IMR-90 (cell line): ENCODE data around the gene ZNF488. TPM values are rescaled to one million over a fixed set of nuclear protein-coding genes. Genes with fewer than 3 reads are reported as not detected.

Experiments
- ATAC-seq: fragments of 200-7000 bp; cut with Tn5 transposase; 2 replicates; pipeline ENCODE4 v1.9.1; 2020; ENCODE audit warnings: low read depth, mild to moderate bottlenecking, moderate library complexity
- BruUV-seq: library from RNA; stranded (reverse); fragments of 400-500 nt; replicated peaks from 2 replicates; lab custom pipeline; 2021; lab: Mats Ljungman, UMichigan
- CTCF ChIA-PET: fragments of 300-600 bp; formaldehyde crosslinking; extraction: SDS; loops from one replicate; lab custom pipeline; 2021; ENCODE audit warnings: antibody characterized with exemption; lab: Yijun Ruan, JAX
- POLR2A ChIA-PET: fragments of 300-600 bp; sonication (Branson Sonifier 250); formaldehyde crosslinking; loops from one replicate; lab custom pipeline; 2022; ENCODE audit warnings: antibody characterized with exemption; ENCODE audit not compliant: unreplicated experiment; lab: Charles Lee
- DNase-seq: peaks from one replicate; pipeline ENCODE4 v3.0.0; 2013
- H2AFZ ChIP-seq: replicated peaks from 2 replicates; pipeline ENCODE3; 2013; ENCODE audit warnings: low read length, mild to moderate bottlenecking; ENCODE audit not compliant: poor library complexity
- H2AK5ac ChIP-seq: 2 replicates; pipeline ENCODE4 v1.6.1; 2013; ENCODE audit warnings: low read depth, low read length, inconsistent platforms
- H2AK9ac ChIP-seq: replicated peaks from 2 replicates; pipeline ENCODE3; 2013; ENCODE audit warnings: mild to moderate bottlenecking, low read depth, low read length, moderate library complexity; ENCODE audit not compliant: poor library complexity
- H2BK120ac ChIP-seq: 2 replicates; pipeline ENCODE4 v1.6.1; 2013; ENCODE audit warnings: low read depth, low read length, inconsistent platforms
- H2BK15ac ChIP-seq: 3 replicates; pipeline ENCODE4 v1.6.1; 2013; ENCODE audit warnings: low read depth, low read length, inconsistent platforms
- H2BK20ac ChIP-seq: 2 replicates; pipeline ENCODE4 v1.6.1; 2013; ENCODE audit warnings: low read depth, mild to moderate bottlenecking, inconsistent platforms, low read length, moderate library complexity
- H2BK5ac ChIP-seq: 2 replicates; pipeline ENCODE4 v1.6.1; 2013; ENCODE audit warnings: mild to moderate bottlenecking, low read depth, low read length, inconsistent platforms; ENCODE audit not compliant: poor library complexity, severe bottlenecking
- H3K14ac ChIP-seq: replicated peaks from 2 replicates; pipeline ENCODE4 v1.6.1; 2013; ENCODE audit warnings: low read depth, low read length, inconsistent platforms
- H3K18ac ChIP-seq: 2 replicates; pipeline ENCODE4 v1.6.1; 2013; ENCODE audit warnings: low read depth, low read length, control low read depth
- H3K23ac ChIP-seq: 2 replicates; pipeline ENCODE4 v1.6.1; 2013; ENCODE audit warnings: low read depth, low read length, inconsistent platforms
- H3K27ac ChIP-seq: 2 replicates; pipeline ENCODE4 v1.5.1; 2013; ENCODE audit warnings: mild to moderate bottlenecking, control low read depth, low read length; ENCODE audit not compliant: insufficient read depth
- H3K27me3 ChIP-seq: 2 replicates; pipeline ENCODE4 v1.6.1; 2013; ENCODE audit warnings: low read length; ENCODE audit not compliant: control insufficient read depth, insufficient read depth
- H3K36me3 ChIP-seq: 2 replicates; pipeline ENCODE4 v1.6.1; 2013; ENCODE audit warnings: low read length, mixed read lengths; ENCODE audit not compliant: control insufficient read depth, insufficient read depth
- H3K4ac ChIP-seq: 2 replicates; pipeline ENCODE4 v1.6.1; 2013; ENCODE audit warnings: low read depth, low read length, inconsistent platforms
- H3K4me1 ChIP-seq: 2 replicates; pipeline ENCODE4 v1.6.1; 2013; ENCODE audit warnings: low read length, mixed read lengths; ENCODE audit not compliant: control insufficient read depth, insufficient read depth
- H3K4me2 ChIP-seq: 2 replicates; pipeline ENCODE4 v1.6.1; 2013; ENCODE audit warnings: low read depth, mild to moderate bottlenecking, control low read depth, low read length, moderate library complexity
- H3K4me3 ChIP-seq: 2 replicates; pipeline ENCODE4 v1.5.1; 2013; ENCODE audit warnings: low read depth, mild to moderate bottlenecking, control low read depth, low read length, moderate library complexity; ENCODE audit not compliant: insufficient read depth
- H3K56ac ChIP-seq: 2 replicates; pipeline ENCODE4 v1.6.1; 2013; ENCODE audit warnings: low read length, inconsistent platforms; ENCODE audit not compliant: insufficient read depth; ENCODE audit errors: extremely low read depth
- H3K79me1 ChIP-seq, 2 experiments: 2 replicates each; pipeline ENCODE4 v1.6.1; 2013; ENCODE audit warnings: low read length in 2 of 2, inconsistent platforms in 1 of 2, low read depth in 1 of 2
- H3K9ac ChIP-seq: 2 replicates; pipeline ENCODE4 v1.6.1; 2013; ENCODE audit warnings: low read depth, low read length, control low read depth
- H3K9me1 ChIP-seq: 2 replicates; pipeline ENCODE4 v1.6.1; 2013; ENCODE audit warnings: low read length, inconsistent platforms; ENCODE audit not compliant: insufficient read depth
- H3K9me3 ChIP-seq: 2 replicates; pipeline ENCODE4 v1.6.1; 2013; ENCODE audit warnings: low read length; ENCODE audit not compliant: control insufficient read depth, insufficient read depth
- H4K20me1 ChIP-seq: 2 replicates; pipeline ENCODE4 v1.6.1; 2013; ENCODE audit warnings: low read length, inconsistent platforms; ENCODE audit not compliant: insufficient read depth
- H4K5ac ChIP-seq: 2 replicates; pipeline ENCODE4 v1.6.1; 2013; ENCODE audit warnings: mild to moderate bottlenecking, low read depth, low read length, control low read depth
- H4K8ac ChIP-seq, 2 experiments: 2 replicates each; pipeline ENCODE4 v1.6.1; 2013; ENCODE audit warnings: low read depth in 2 of 2, low read length in 2 of 2, control low read depth in 1 of 2, inconsistent platforms in 1 of 2
- H4K91ac ChIP-seq: 2 replicates; pipeline ENCODE4 v1.6.1; 2013; ENCODE audit warnings: low read depth, low read length, inconsistent platforms; ENCODE audit not compliant: insufficient read depth
- BHLHE40 ChIP-seq: fragments of 150-350 bp; IDR thresholded peaks from 2 replicates; pipeline ENCODE4 v1.6.1; 2016; ENCODE audit warnings: mild to moderate bottlenecking, low read depth, low read length
- CEBPB ChIP-seq: IDR thresholded peaks from 2 replicates; pipeline ENCODE4 v1.6.1; 2012; ENCODE audit warnings: low read depth, low read length, improper control_type of control experiment
- CHD1 ChIP-seq: IDR thresholded peaks from 2 replicates; pipeline ENCODE4 v1.6.1; 2012; ENCODE audit warnings: low read depth, low read length, improper control_type of control experiment
- CTCF ChIP-seq: conservative IDR thresholded peaks from 2 replicates; pipeline ENCODE4 v1.5.1; 2012; ENCODE audit warnings: mild to moderate bottlenecking, low read depth, low read length, improper control_type of control experiment
- ELK1 ChIP-seq: fragments of 150-350 bp; IDR thresholded peaks from 2 replicates; pipeline ENCODE4 v1.6.1; 2016; ENCODE audit warnings: low read depth, mild to moderate bottlenecking, low read length, moderate library complexity, borderline replicate concordance
- FOS ChIP-seq: fragments of 150-350 bp; IDR thresholded peaks from 2 replicates; pipeline ENCODE4 v1.6.1; 2016; ENCODE audit warnings: low read depth, low read length
- MAFK ChIP-seq: IDR thresholded peaks from 2 replicates; pipeline ENCODE4 v1.6.1; 2012; ENCODE audit warnings: low read depth, low read length, improper control_type of control experiment
- MAZ ChIP-seq: IDR thresholded peaks from 2 replicates; pipeline ENCODE4 v1.6.1; 2012; ENCODE audit warnings: low read depth, mild to moderate bottlenecking, low read length, improper control_type of control experiment, moderate library complexity, borderline replicate concordance
- MXI1 ChIP-seq: IDR thresholded peaks from 2 replicates; pipeline ENCODE4 v1.6.1; 2012; ENCODE audit warnings: low read depth, mild to moderate bottlenecking, low read length, moderate library complexity, borderline replicate concordance
- NFE2L2 ChIP-seq: fragments of 150-350 bp; IDR thresholded peaks from 2 replicates; pipeline ENCODE4 v1.6.1; 2016; ENCODE audit warnings: low read depth, mild to moderate bottlenecking, low read length
- POLR2A ChIP-seq: IDR thresholded peaks from 2 replicates; pipeline ENCODE4 v1.6.1; 2012; ENCODE audit warnings: mild to moderate bottlenecking, low read depth, low read length
- RAD21 ChIP-seq: IDR thresholded peaks from 2 replicates; pipeline ENCODE4 v1.6.1; 2012; ENCODE audit warnings: low read length, improper control_type of control experiment
- RCOR1 ChIP-seq: IDR thresholded peaks from 2 replicates; pipeline ENCODE4 v1.6.1; 2012; ENCODE audit warnings: mild to moderate bottlenecking, low read length, improper control_type of control experiment; ENCODE audit not compliant: insufficient replicate concordance
- RFX5 ChIP-seq: IDR thresholded peaks from 2 replicates; pipeline ENCODE4 v1.8.0; 2012; ENCODE audit warnings: low read depth, mild to moderate bottlenecking, low read length, moderate library complexity
- SMC3 ChIP-seq: fragments of 150-350 bp; IDR thresholded peaks from 2 replicates; pipeline ENCODE4 v1.6.1; 2016; ENCODE audit warnings: low read depth, mild to moderate bottlenecking, antibody characterized with exemption, low read length, moderate library complexity
- USF2 ChIP-seq: fragments of 150-350 bp; IDR thresholded peaks from 2 replicates; pipeline ENCODE4 v1.6.1; 2017; ENCODE audit warnings: mild to moderate bottlenecking, antibody characterized with exemption, low read length, low read depth
- WGBS, 2 experiments: methylation state at CpG; one replicate each; pipeline versions ENCODE4 v1.1.5 to v1.1.7; 2013; ENCODE audit warnings: missing lambda C conversion rate in 2 of 2; ENCODE audit not compliant: insufficient read length in 1 of 2; ENCODE audit errors: extremely low coverage in 2 of 2; 5-methylcytosine and 5-hydroxymethylcytosine counted together
- dilution Hi-C: fragments of 300-500 bp; cut with HindIII; formaldehyde crosslinking; loops from one replicate; pipeline ENCODE4 v1.14.3; 2018; ENCODE audit warnings: low sequenced_read_pairs; ENCODE audit not compliant: unreplicated experiment
- in situ Hi-C: fragments of 300-500 bp; cut with MboI; formaldehyde crosslinking; loops from 3 replicates; pipeline ENCODE4 v1.14.3; 2019; ENCODE audit warnings: low sequenced_read_pairs, inconsistent platforms, mixed read lengths
- intact Hi-C: fragments of 100-400 bp; cut with micrococcal nuclease; formaldehyde crosslinking; loops from 2 replicates; pipeline ENCODE4 v1.10.0; 2022
- polyA plus RNA-seq, 3 experiments: library from polyadenylated mRNA; depleted of rRNA; stranded (reverse); fragments of >200 nt; gene quantifications; 2 replicates each; pipeline ENCODE4 v1.2.3, GENCODE V29; 2012; ENCODE audit warnings: low replicate concordance in 1 of 3
- total RNA-seq: library from RNA; depleted of rRNA; stranded (reverse); fragments of >200 nt; gene quantifications from 2 replicates; pipeline ENCODE4 v1.2.3, GENCODE V29; 2012

Gene ZNF488
- total and polyA plus RNA-seq, 2 of the 4 experiments (the other 2 are of a cell fraction) = under 0.01 to 0.14 TPM

GRCh38 chr10:47326306-47326926 is 57.7 kb downstream of the ZNF488 start:
- WGBS, 2 experiments = 82% methylated on average over 2 of the region's 5 CpGs; no CpG with 5 or more reads in 1 of the 2 experiments
- Histone ChIP-seq H3K18ac (no peak overlapping the region), H2BK20ac (no peak overlapping the region), H3K27ac (no peak overlapping the region), H2AK5ac (no peak overlapping the region), H3K36me3 (no peaks in the 10 kb centered on the region), H2BK5ac (no peak overlapping the region), H3K9me3 (no peaks in the 10 kb centered on the region), H3K14ac (no peak overlapping the region), H4K5ac (no peak overlapping the region), H4K91ac (no peak overlapping the region), H4K8ac (no peak overlapping the region), H2BK15ac (no peak overlapping the region), H3K23ac (no peak overlapping the region), H3K4me2 (no peak overlapping the region), H3K9me1 (peaks cover 4% of the 10 kb centered on the region; the same call in 1 of the 2 replicates), H2AK9ac (no peak overlapping the region), H3K79me1 (no peaks in the 10 kb centered on the region), H2BK120ac (no peak overlapping the region), H3K4ac (no peak overlapping the region), H3K56ac (no peak overlapping the region), H3K4me1 (no peaks in the 10 kb centered on the region), H4K20me1 (no peaks in the 10 kb centered on the region), H2AFZ (no peak overlapping the region), H3K9ac (no peak overlapping the region), H3K27me3 (peaks cover 30% of the 10 kb centered on the region), H3K4me3 (no peak overlapping the region)
- no peak for DNase-seq
- BruUV-seq = no TSS peak
- CTCF ChIA-PET = no interaction called here
- ATAC-seq = no peak
- in situ Hi-C loops (no loop called here), intact Hi-C loops (no loop called here), dilution Hi-C loops (no loop called here)
- POLR2A ChIA-PET = no interaction called here
- TF ChIP-seq USF2 (no peak), MAZ (no peak), CTCF (no peak), SMC3 (no peak), FOS (no peak), NFE2L2 (no peak), CEBPB (no peak), MAFK (no peak), POLR2A (no peak), ELK1 (no peak), CHD1 (no peak), MXI1 (no peak), RCOR1 (no peak), RAD21 (no peak), RFX5 (no peak), BHLHE40 (no peak)
